ENCODE measurements around the gene MRPL4. TPM values are rescaled to one million over a fixed set of nuclear protein-coding genes. Genes with fewer than 3 reads are reported as not detected.

MRPL4 gene
- total and polyA plus RNA-seq, 7 donors = 54.9 to 191 (median 78.1) TPM

GRCh38 chr19:10290357-10290875, 38.4 kb downstream of the MRPL4 start:
- Histone ChIP-seq H3K27ac (no peak overlapping the region), H3K27me3 (ENCODE audit: insufficient read depth in 3 of 3, low read length in 2 of 3) (peaks cover 0 to 92% (median 59%) of the 10 kb centered on the region in 3 donors), H3K4me1 (peaks cover 43% of the 10 kb centered on the region), H3K4me3 (peak overlapping the region; percentile 64), H3K36me3 (ENCODE audit: insufficient read depth in 1 of 2, low read depth in 1 of 2) (peaks cover 0 to 6% of the 10 kb centered on the region in 2 donors), H3K9me3 (no peaks in the 10 kb centered on the region)
- no peak for TF ChIP-seq CTCF (IDR thresholded peaks at IDR 0.05)
- 0 to 2% (median 2%) methylated on average over 30 of the region's 30 CpGs for WGBS, 3 donors
- intact Hi-C loops (cut with DNase I) = no loop called here
- DNase-seq (no peak), ATAC-seq (peak in 2 of 4 donors; percentile 6 to 11)

- Histone ChIP-seq H3K36me3 (ENCODE audit: insufficient read depth in 1 of 2, low read depth in 1 of 2) (no peaks in the 10 kb centered on the region), H3K9me3 (no peaks in the 10 kb centered on the region), H3K27ac (no peak overlapping the region), H3K27me3 (ENCODE audit: insufficient read depth in 3 of 3, low read length in 2 of 3) (peaks cover 0 to 95% (median 62%) of the 10 kb centered on the region in 3 donors), H3K4me3 (peak overlapping the region; percentile 64), H3K4me1 (peaks cover 43% of the 10 kb centered on the region)
- peak in 3 of 4 donors; percentile 21 to 35 (median 27) for ATAC-seq
- TF ChIP-seq CTCF (IDR thresholded peaks at IDR 0.05) = no peak
- WGBS, 3 donors = 0 to 1% (median 1%) methylated on average over 47 to 57 of the region's 57 CpGs
- DNase-seq = peak in 1 of 2 donors; percentile 64
- intact Hi-C loops (cut with DNase I) = no loop called here
These were observed 39.0 kb downstream of the MRPL4 start for GRCh38 chr19:10290876-10291553.

- Histone ChIP-seq H3K4me3 (peak overlapping the region; percentile 64), H3K36me3 (ENCODE audit: insufficient read depth in 1 of 2, low read depth in 1 of 2) (no peaks in the 10 kb centered on the region), H3K9me3 (no peaks in the 10 kb centered on the region), H3K27me3 (ENCODE audit: insufficient read depth in 3 of 3, low read length in 2 of 3) (peaks cover 0 to 100% (median 66%) of the 10 kb centered on the region in 3 donors), H3K4me1 (peaks cover 43% of the 10 kb centered on the region), H3K27ac (no peak overlapping the region)
- intact Hi-C loops (cut with DNase I) = no loop called here
- DNase-seq (no peak), ATAC-seq (peak in 3 of 4 donors; percentile 10 to 23 (median 12))
- no peak for TF ChIP-seq CTCF (IDR thresholded peaks at IDR 0.05)
- 1 to 2% (median 2%) methylated on average over 45 to 49 of the region's 49 CpGs for WGBS, 3 donors
These were observed 39.7 kb downstream of the MRPL4 start for GRCh38 chr19:10291554-10292205.

- Histone ChIP-seq H3K27ac (no peak overlapping the region), H3K27me3 (ENCODE audit: insufficient read depth in 3 of 3, low read length in 2 of 3) (peaks cover 0 to 99% (median 65%) of the 10 kb centered on the region in 3 donors), H3K4me1 (peaks cover 43% of the 10 kb centered on the region), H3K4me3 (peak overlapping the region; percentile 64), H3K36me3 (ENCODE audit: insufficient read depth in 1 of 2, low read depth in 1 of 2) (no peaks in the 10 kb centered on the region), H3K9me3 (no peaks in the 10 kb centered on the region)
- intact Hi-C loops (cut with DNase I) = no loop called here
- DNase-seq (peak; percentile 74 to 85), ATAC-seq (peak; percentile 65 to 80 (median 70))
- 1 to 2% (median 1%) methylated on average over 32 to 45 of the region's 45 CpGs for WGBS, 3 donors
- TF ChIP-seq CTCF (IDR thresholded peaks at IDR 0.05) = no peak
These were observed 40.3 kb downstream of the MRPL4 start for GRCh38 chr19:10292206-10292788.

All from psoas muscle (tissue), 8 donors.